ENCODE measurements around the gene RUNDC1. TPM values are rescaled to one million over a fixed set of nuclear protein-coding genes. Genes with fewer than 3 reads are reported as not detected.

The RUNDC1 gene
- total and polyA plus RNA-seq, 2 of the 8 experiments (the other 6 are each of a cell fraction or from before 2014, with no cell fraction given) = 7.9 to 11.9 TPM

Small RNA genes lying within 50 kb of the gene (small RNA-seq; reads per million reads assigned to genes)
- gene AARSD1 (ENCODE audit: insufficient read depth) (not detected), gene RF00561 (ENCODE audit: insufficient read depth) (not detected)

Other genes with a start within 250 kb of the RUNDC1 start
- gene EZH1, start 235.5 kb upstream of the RUNDC1 start, total RNA-seq (2021; fragmentation: NEBNext Ultra II Directional; extraction: Animal tissue kit (Norgen Biotek cat#: 25700)) = 18.5 and 20.8 TPM in 2 replicates
- 17.4 and 22.9 TPM in 2 replicates for gene EZH1, start 235.5 kb upstream of the RUNDC1 start, polyA plus RNA-seq (2011; rRNA removed)
- 12.0 and 13.4 TPM in 2 replicates for gene RAMP2, start 219.3 kb upstream of the RUNDC1 start, total RNA-seq (2021; fragmentation: NEBNext Ultra II Directional; extraction: Animal tissue kit (Norgen Biotek cat#: 25700))
- 41.5 and 41.7 TPM in 2 replicates for gene RAMP2, start 219.3 kb upstream of the RUNDC1 start, polyA plus RNA-seq (2011; rRNA removed)
- gene VPS25, start 207.1 kb upstream of the RUNDC1 start, total RNA-seq (2021; fragmentation: NEBNext Ultra II Directional; extraction: Animal tissue kit (Norgen Biotek cat#: 25700)) = 83.9 and 88.2 TPM in 2 replicates
- gene VPS25, start 207.1 kb upstream of the RUNDC1 start, polyA plus RNA-seq (2011; rRNA removed) = 150 and 188 TPM in 2 replicates
- gene WNK4, start 200.0 kb upstream of the RUNDC1 start, total RNA-seq (2021; fragmentation: NEBNext Ultra II Directional; extraction: Animal tissue kit (Norgen Biotek cat#: 25700)) = 1.2 and 1.7 TPM in 2 replicates
- 0.21 and 0.86 TPM in 2 replicates for gene WNK4, start 200.0 kb upstream of the RUNDC1 start, polyA plus RNA-seq (2011; rRNA removed)
- 68.4 and 71.2 TPM in 2 replicates for gene COA3, start 181.9 kb upstream of the RUNDC1 start, total RNA-seq (2021; fragmentation: NEBNext Ultra II Directional; extraction: Animal tissue kit (Norgen Biotek cat#: 25700))
- gene COA3, start 181.9 kb upstream of the RUNDC1 start, polyA plus RNA-seq (2011; rRNA removed) = 137 and 143 TPM in 2 replicates
- gene CNTD1, start 181.7 kb upstream of the RUNDC1 start, total RNA-seq (2021; fragmentation: NEBNext Ultra II Directional; extraction: Animal tissue kit (Norgen Biotek cat#: 25700)) = not detected in 2 replicates
- 0.08 TPM in 1 of 2 replicates, not detected in the other for gene CNTD1, start 181.7 kb upstream of the RUNDC1 start, polyA plus RNA-seq (2011; rRNA removed)
- gene BECN1, start 156.3 kb upstream of the RUNDC1 start, total RNA-seq (2021; fragmentation: NEBNext Ultra II Directional; extraction: Animal tissue kit (Norgen Biotek cat#: 25700)) = 55.4 and 64.2 TPM in 2 replicates
- gene BECN1, start 156.3 kb upstream of the RUNDC1 start, polyA plus RNA-seq (2011; rRNA removed) = 31.5 and 38.8 TPM in 2 replicates
- 223 and 224 TPM in 2 replicates for gene PSME3, start 147.2 kb upstream of the RUNDC1 start, total RNA-seq (2021; fragmentation: NEBNext Ultra II Directional; extraction: Animal tissue kit (Norgen Biotek cat#: 25700))
- 109 and 149 TPM in 2 replicates for gene PSME3, start 147.2 kb upstream of the RUNDC1 start, polyA plus RNA-seq (2011; rRNA removed)
- 4.0 and 4.2 TPM in 2 replicates for gene AOC2, start 136.0 kb upstream of the RUNDC1 start, total RNA-seq (2021; fragmentation: NEBNext Ultra II Directional; extraction: Animal tissue kit (Norgen Biotek cat#: 25700))
- 4.7 and 7.2 TPM in 2 replicates for gene AOC2, start 136.0 kb upstream of the RUNDC1 start, polyA plus RNA-seq (2011; rRNA removed)
- gene AOC3, start 129.4 kb upstream of the RUNDC1 start, total RNA-seq (2021; fragmentation: NEBNext Ultra II Directional; extraction: Animal tissue kit (Norgen Biotek cat#: 25700)) = 2.1 and 2.7 TPM in 2 replicates
- gene AOC3, start 129.4 kb upstream of the RUNDC1 start, polyA plus RNA-seq (2011; rRNA removed) = 2.5 and 4.1 TPM in 2 replicates
- gene G6PC1, start 79.8 kb upstream of the RUNDC1 start, total RNA-seq (2021; fragmentation: NEBNext Ultra II Directional; extraction: Animal tissue kit (Norgen Biotek cat#: 25700)) = not detected in 2 replicates
- 0.02 TPM in 1 of 2 replicates, not detected in the other for gene G6PC1, start 79.8 kb upstream of the RUNDC1 start, polyA plus RNA-seq (2011; rRNA removed)
- 45.0 and 51.5 TPM in 2 replicates for gene AARSD1, start 16.1 kb upstream of the RUNDC1 start, total RNA-seq (2021; fragmentation: NEBNext Ultra II Directional; extraction: Animal tissue kit (Norgen Biotek cat#: 25700))
- gene AARSD1, start 16.1 kb upstream of the RUNDC1 start, polyA plus RNA-seq (2011; rRNA removed) = 43.8 and 58.8 TPM in 2 replicates
- gene PTGES3L, start 485 bp upstream of the RUNDC1 start, total RNA-seq (2021; fragmentation: NEBNext Ultra II Directional; extraction: Animal tissue kit (Norgen Biotek cat#: 25700)) = 2.2 and 3.0 TPM in 2 replicates
- gene PTGES3L, start 485 bp upstream of the RUNDC1 start, polyA plus RNA-seq (2011; rRNA removed) = 2.6 and 3.6 TPM in 2 replicates
- gene RPL27, start 17.9 kb downstream of the RUNDC1 start, total RNA-seq (2021; fragmentation: NEBNext Ultra II Directional; extraction: Animal tissue kit (Norgen Biotek cat#: 25700)) = 1,415 and 1,425 TPM in 2 replicates
- 3,779 and 3,900 TPM in 2 replicates for gene RPL27, start 17.9 kb downstream of the RUNDC1 start, polyA plus RNA-seq (2011; rRNA removed)
- gene IFI35, start 26.2 kb downstream of the RUNDC1 start, total RNA-seq (2021; fragmentation: NEBNext Ultra II Directional; extraction: Animal tissue kit (Norgen Biotek cat#: 25700)) = 2.0 and 2.5 TPM in 2 replicates
- gene IFI35, start 26.2 kb downstream of the RUNDC1 start, polyA plus RNA-seq (2011; rRNA removed) = 4.7 and 4.9 TPM in 2 replicates
- gene VAT1, start 41.8 kb downstream of the RUNDC1 start, total RNA-seq (2021; fragmentation: NEBNext Ultra II Directional; extraction: Animal tissue kit (Norgen Biotek cat#: 25700)) = 281 and 295 TPM in 2 replicates
- gene VAT1, start 41.8 kb downstream of the RUNDC1 start, polyA plus RNA-seq (2011; rRNA removed) = 200 and 269 TPM in 2 replicates
- gene RND2, start 44.7 kb downstream of the RUNDC1 start, total RNA-seq (2021; fragmentation: NEBNext Ultra II Directional; extraction: Animal tissue kit (Norgen Biotek cat#: 25700)) = 51.3 and 56.8 TPM in 2 replicates
- gene RND2, start 44.7 kb downstream of the RUNDC1 start, polyA plus RNA-seq (2011; rRNA removed) = 61.4 and 76.2 TPM in 2 replicates
- 39.2 and 40.3 TPM in 2 replicates for gene BRCA1, start 144.8 kb downstream of the RUNDC1 start, total RNA-seq (2021; fragmentation: NEBNext Ultra II Directional; extraction: Animal tissue kit (Norgen Biotek cat#: 25700))
- 30.7 and 34.5 TPM in 2 replicates for gene BRCA1, start 144.8 kb downstream of the RUNDC1 start, polyA plus RNA-seq (2011; rRNA removed)
- gene NBR1, start 190.6 kb downstream of the RUNDC1 start, total RNA-seq (2021; fragmentation: NEBNext Ultra II Directional; extraction: Animal tissue kit (Norgen Biotek cat#: 25700)) = 34.8 and 36.0 TPM in 2 replicates
- gene NBR1, start 190.6 kb downstream of the RUNDC1 start, polyA plus RNA-seq (2011; rRNA removed) = 12.4 and 13.5 TPM in 2 replicates
- gene TMEM106A, start 231.3 kb downstream of the RUNDC1 start, total RNA-seq (2021; fragmentation: NEBNext Ultra II Directional; extraction: Animal tissue kit (Norgen Biotek cat#: 25700)) = 4.1 and 5.4 TPM in 2 replicates
- gene TMEM106A, start 231.3 kb downstream of the RUNDC1 start, polyA plus RNA-seq (2011; rRNA removed) = 3.2 and 3.4 TPM in 2 replicates
- not detected in 2 replicates for gene CCDC200, start 248.1 kb downstream of the RUNDC1 start, total RNA-seq (2021; fragmentation: NEBNext Ultra II Directional; extraction: Animal tissue kit (Norgen Biotek cat#: 25700))
- 0.11 TPM in 1 of 2 replicates, not detected in the other for gene CCDC200, start 248.1 kb downstream of the RUNDC1 start, polyA plus RNA-seq (2011; rRNA removed)